H1 (cell line): ENCODE data around the gene STX5. TPM values are rescaled to one million over a fixed set of nuclear protein-coding genes. Genes with fewer than 3 reads are reported as not detected.

Source experiments
- CHD7 ChIP-seq: fragments of 300-600 bp; sonication (generic); IDR thresholded peaks from 2 replicates; pipeline ENCODE4 v1.7.1; 2012; ENCODE audit warnings: low read length, moderate library complexity, mild to moderate bottlenecking, inconsistent platforms; ENCODE audit not compliant: insufficient replicate concordance
- HDAC6 ChIP-seq: IDR thresholded peaks from one replicate; pipeline ENCODE4 v1.7.1; 2012; ENCODE audit warnings: low read depth, mild to moderate bottlenecking, inconsistent platforms, low read length, moderate library complexity
- JUN ChIP-seq: IDR thresholded peaks from 2 replicates; pipeline ENCODE4 v1.6.1; 2011; ENCODE audit warnings: low read depth, mild to moderate bottlenecking, improper control_type of control experiment, low read length
- KDM1A ChIP-seq: fragments of 200-600, 300-600 bp; sonication (generic); IDR thresholded peaks from 2 replicates; pipeline ENCODE4 v1.7.1; 2016; ENCODE audit warnings: mild to moderate bottlenecking, low read length, borderline replicate concordance
- MAFK ChIP-seq: IDR thresholded peaks from 2 replicates; pipeline ENCODE4 v1.6.1; 2012; ENCODE audit warnings: low read depth, mild to moderate bottlenecking, improper control_type of control experiment, low read length
- NANOG ChIP-seq: IDR thresholded peaks from 2 replicates; pipeline ENCODE4 v1.6.1; 2011; ENCODE audit warnings: low read length, low read depth, mild to moderate bottlenecking, inconsistent platforms; ENCODE audit not compliant: insufficient read depth, poor library complexity, severe bottlenecking
- POLR2A ChIP-seq, 2 experiments: IDR thresholded peaks; 1 replicate in 1 of 2; 2 replicates in 1 of 2; pipeline ENCODE4 v1.6.1; 2011; ENCODE audit warnings: low read depth in 2 of 2, low read length in 2 of 2, mild to moderate bottlenecking in 2 of 2; ENCODE audit errors: control extremely low read depth in 1 of 2
- RNF2 ChIP-seq: fragments of 200-900, 300-1000 bp; sonication (generic); IDR thresholded peaks from 2 replicates; pipeline ENCODE4 v1.7.1; 2016; ENCODE audit warnings: borderline replicate concordance, low read depth, mild to moderate bottlenecking, antibody characterized with exemption, low read length; ENCODE audit not compliant: poor library complexity, severe bottlenecking; ENCODE audit errors: missing control alignments
- polyA plus RNA-seq, 7 experiments: library from polyadenylated mRNA; depleted of rRNA in 3 of 7; stranded (reverse) in 5 of 7; unstranded in 2 of 7; fragments of >200 nt in 5 of 7; fragments of 200-250 nt in 2 of 7; gene quantifications; 1 replicate in 5 of 7; 2 replicates in 1 of 7; 4 replicates in 1 of 7; pipeline versions ENCODE4 v1.2.1 to v1.2.3, GENCODE V29; 2011 to 2013; ENCODE audit warnings: missing spikeins in 2 of 7, mixed read lengths in 2 of 7
- total RNA-seq: library from RNA; stranded (reverse); fragmentation: NEBNext Ultra II Directional; extraction: Animal tissue kit (Norgen Biotek cat#: 25700); gene quantifications from 2 replicates; pipeline ENCODE4 v1.2.1, GENCODE V29; 2021

STX5 gene
- total and polyA plus RNA-seq, 2 of the 8 experiments (the other 6 are each of a cell fraction or from before 2014, with no cell fraction given), result 24.2 to 28.5 TPM

- TF ChIP-seq CHD7 (no peak), HDAC6 (no peak), KDM1A (no peak), NANOG (peak; percentile 22), RNF2 (no peak), MAFK (no peak), POLR2A (IDR thresholded peaks at IDR 0.05; ENCODE audit: control extremely low read depth in 1 of 2, low read depth in 2 of 2, low read length in 2 of 2) (peak in 1 of 2 experiments; percentile 47; a peak in 2 of 3 replicates), JUN (no peak)
Measured at GRCh38 chr11:62757846-62758788, 73.7 kb downstream of the STX5 start (continued).
